ENCODE measurements around the gene BLOC1S3. TPM values are rescaled to one million over a fixed set of nuclear protein-coding genes. Genes with fewer than 3 reads are reported as not detected.
A peak's percentile ranks its signal among the peaks of the same experiment; 100 is the strongest.

Gene BLOC1S3
- total RNA-seq, 2 donors from 2014 or later, result 15.4 to 20.5 TPM

DNA sequence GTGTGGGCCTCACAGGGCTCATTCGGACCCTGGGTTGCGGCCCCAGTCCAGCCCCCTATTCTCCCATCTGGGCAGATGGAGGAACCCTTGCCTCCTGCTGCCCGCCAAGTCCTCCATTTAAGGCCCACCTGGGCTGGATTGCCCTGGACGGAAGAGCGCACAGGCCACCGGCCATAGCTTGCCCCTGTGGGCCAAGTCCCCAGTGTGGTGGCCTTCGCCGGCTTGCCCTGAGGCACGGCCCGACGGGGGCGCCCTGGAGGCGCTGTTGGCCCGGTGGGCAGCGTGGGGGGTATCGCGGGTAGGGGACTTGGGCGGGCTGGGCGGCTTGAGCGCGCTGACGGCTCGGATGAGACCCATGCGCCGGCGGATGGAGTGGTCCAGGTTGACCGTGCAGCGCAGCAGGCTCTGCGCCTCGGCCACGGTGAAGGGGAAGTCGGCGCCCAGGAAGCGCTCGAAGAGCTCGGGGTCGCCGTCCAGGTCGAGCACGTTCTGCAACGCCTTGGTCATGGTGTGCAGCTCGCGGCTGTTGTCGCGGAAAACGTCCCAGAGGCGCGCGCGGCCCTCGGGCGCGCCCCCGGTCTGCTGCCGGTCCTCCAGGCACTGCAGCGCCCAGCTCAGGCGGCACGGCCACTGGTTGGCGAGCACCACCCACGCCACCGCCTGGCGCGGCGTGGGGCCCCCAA is 26.6 kb upstream of the BLOC1S3 start:
- Mint-ChIP-seq H3K4me1 (ENCODE audit: low read depth in 2 of 2) (peaks cover 11 to 14% of the 10 kb centered on the region in 2 donors), H3K27me3 (peaks cover 0 to 11% of the 10 kb centered on the region in 2 donors), H3K9me3 (no peaks in the 10 kb centered on the region), H3K36me3 (no peaks in the 10 kb centered on the region), H3K27ac (no peak overlapping the region), H3K4me3 (peak overlapping the region; percentile 73)
- ATAC-seq (no peak), DNase-seq (ENCODE audit: low spot score) (no peak)

DNA sequence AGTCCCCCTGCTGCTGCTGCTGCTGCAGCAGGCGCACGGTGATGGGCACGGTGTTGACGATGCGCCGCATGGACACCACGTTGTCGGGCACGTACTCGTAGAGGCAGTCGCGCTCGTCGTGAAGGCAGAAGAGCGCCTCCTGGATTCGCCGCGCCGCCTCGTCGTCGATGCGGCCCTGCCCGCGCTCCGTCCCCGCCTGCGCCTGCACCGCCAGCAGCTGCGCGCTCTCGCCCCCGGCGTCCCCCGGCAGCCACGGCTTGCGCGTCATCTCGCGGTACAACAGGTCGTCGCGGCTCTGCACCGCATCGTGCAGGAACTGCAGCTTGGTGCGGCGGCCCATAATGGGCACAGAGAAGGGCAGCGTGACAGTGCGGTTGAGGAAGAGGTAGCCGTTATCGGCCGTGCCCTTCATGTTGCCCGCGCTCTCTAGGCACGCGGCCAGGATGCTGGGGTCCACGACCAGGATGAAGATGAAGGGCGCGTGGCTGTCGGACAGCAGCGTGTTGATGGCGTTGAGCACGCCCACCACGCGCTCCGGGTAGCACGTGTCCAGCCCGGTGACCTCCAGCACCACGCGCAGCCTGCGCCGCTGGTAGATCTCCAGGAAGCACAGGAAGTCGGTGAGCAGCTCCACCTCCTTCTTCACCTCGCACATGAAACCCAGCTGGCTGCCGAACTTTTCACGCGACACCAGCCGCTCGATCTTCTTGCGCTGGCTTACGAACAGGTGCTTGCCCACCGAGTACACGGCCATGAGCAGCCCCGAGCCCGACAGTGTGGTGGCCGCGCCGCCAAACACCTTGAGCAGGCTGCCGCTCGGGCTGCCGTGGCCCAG is 25.9 kb upstream of the BLOC1S3 start:
- Mint-ChIP-seq H3K4me1 (ENCODE audit: low read depth in 2 of 2) (peaks cover 11 to 14% of the 10 kb centered on the region in 2 donors), H3K27ac (peak overlapping the region in 1 of 2 donors; percentile 41), H3K9me3 (no peaks in the 10 kb centered on the region), H3K36me3 (no peaks in the 10 kb centered on the region), H3K27me3 (peaks cover 0 to 15% of the 10 kb centered on the region in 2 donors), H3K4me3 (peak overlapping the region; percentile 73)
- DNase-seq (ENCODE audit: low spot score) (no peak), ATAC-seq (peak; percentile 73 to 74)

DNA sequence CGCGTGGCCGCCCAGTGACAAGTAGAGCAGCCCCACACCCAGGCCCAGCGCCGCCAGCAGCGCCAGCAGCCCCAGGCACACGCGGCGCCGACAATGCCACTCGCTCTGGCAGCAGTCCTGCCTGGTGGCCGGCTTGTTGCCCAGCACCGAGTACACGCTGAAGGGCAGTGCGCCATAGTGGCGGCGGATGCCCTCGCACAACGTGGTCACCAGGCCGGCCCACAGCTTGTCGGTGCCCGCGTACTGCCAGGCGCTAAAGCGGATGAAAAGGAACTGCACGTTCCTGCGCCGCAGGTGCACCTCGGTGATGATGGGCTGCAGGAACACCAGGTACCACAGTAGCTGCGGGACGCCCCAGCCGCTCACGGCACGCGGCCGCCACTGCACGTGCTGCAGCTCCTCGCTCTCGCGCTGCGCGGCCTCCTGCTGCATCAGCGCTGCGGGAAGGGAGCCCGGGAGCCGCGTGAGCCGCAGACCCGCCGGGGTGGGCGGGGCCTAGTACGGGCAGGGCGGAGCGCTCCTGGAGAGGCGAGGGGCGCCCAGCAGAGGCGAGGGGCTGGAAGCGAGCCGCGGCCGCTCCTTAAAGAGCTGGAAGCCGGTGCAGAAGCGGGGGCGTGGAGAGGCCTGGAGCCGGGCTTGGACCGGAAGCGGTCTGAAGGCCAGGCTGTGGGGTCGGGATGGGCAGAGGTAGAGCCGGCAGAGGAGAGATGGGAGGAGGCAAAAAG is 25.1 kb upstream of the BLOC1S3 start:
- Mint-ChIP-seq H3K27ac (no peak overlapping the region), H3K27me3 (peaks cover 6 to 19% of the 10 kb centered on the region in 2 donors), H3K4me3 (peak overlapping the region; percentile 73), H3K36me3 (no peaks in the 10 kb centered on the region), H3K9me3 (no peaks in the 10 kb centered on the region), H3K4me1 (ENCODE audit: low read depth in 2 of 2) (peaks cover 11 to 19% of the 10 kb centered on the region in 2 donors)
- DNase-seq (ENCODE audit: low spot score), result no peak
- ATAC-seq, result peak; percentile 20 to 25

DNA sequence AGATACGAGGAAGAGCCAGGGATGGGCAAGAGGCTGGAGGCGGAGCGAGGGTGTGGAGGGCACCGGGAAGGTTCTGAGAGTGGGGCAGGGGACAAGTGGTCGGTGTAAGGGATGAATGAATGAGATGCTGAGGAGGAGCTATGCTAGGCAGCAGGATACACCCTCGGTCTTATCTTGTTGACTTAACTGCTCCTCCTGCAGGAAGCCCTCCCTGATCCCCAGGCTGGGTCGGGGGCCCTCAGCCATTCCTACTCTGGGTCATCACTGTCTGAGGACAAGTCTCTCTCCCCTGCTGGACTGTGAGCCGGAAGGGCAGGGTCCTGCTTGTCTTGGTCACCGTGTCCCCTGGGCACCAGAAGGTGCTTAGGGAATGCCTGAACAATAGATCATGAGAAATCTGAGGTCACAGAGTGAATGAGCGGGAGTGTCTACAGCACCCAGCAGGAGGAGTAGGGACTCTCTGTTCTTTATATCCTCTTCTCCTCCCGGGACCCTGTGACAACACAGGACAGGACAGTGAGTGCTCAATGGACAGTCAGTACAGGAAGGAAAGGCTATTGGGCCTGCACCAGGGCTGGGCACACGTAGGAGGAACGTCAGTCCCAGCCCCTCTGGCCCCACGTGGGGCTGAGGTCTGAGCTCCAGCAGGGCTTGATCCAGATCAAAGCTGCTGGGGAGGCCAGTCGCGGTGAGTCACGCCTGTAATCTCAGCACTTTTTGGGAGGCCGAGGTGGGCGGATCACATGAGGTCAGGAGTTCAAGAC is 24.3 kb upstream of the BLOC1S3 start:
- DNase-seq (ENCODE audit: low spot score), result no peak
- no peak for ATAC-seq
- H3K4me1 Mint-ChIP-seq (ENCODE audit: low read depth in 2 of 2), result peaks cover 11 to 19% of the 10 kb centered on the region in 2 donors
- peak overlapping the region; percentile 44 for H3K4me3 Mint-ChIP-seq
- H3K27me3 Mint-ChIP-seq, result peaks cover 6 to 19% of the 10 kb centered on the region in 2 donors
- no peaks in the 10 kb centered on the region for H3K9me3 Mint-ChIP-seq
- H3K27ac Mint-ChIP-seq, result no peak overlapping the region
- no peaks in the 10 kb centered on the region for H3K36me3 Mint-ChIP-seq

DNA sequence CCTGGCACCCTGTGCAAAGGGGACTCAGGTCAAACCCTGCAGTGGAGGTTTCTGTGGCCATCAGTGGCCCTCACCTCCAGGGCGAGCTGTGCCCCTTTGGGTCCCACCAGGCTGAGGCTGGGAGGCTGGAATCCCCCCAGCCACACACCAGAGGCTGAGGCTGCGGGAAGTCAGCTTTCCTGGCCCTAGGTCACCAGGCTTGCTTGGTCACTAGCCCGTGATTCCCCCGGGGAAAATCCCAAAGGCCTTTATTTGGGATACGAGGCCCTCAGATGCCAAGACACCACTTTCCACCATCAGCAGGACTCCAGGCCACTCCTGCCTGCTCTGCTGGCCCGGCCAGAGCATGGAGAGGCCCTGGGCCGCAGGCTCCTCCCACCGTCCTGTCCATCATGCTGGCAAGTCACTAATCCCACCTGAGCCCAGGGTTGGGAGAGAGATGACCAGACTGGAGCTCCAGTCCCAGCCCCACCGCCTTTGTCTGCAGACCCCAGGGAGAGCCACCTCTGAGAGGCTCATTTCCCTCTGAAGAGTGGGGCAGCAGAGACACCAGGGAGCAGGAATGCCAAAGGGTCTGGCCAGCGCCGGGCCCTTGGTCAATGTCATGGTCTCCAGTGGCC is 22.5 kb upstream of the BLOC1S3 start:
- H3K36me3 Mint-ChIP-seq, result no peaks in the 10 kb centered on the region
- peaks cover 16 to 19% of the 10 kb centered on the region in 2 donors for H3K27me3 Mint-ChIP-seq
- ATAC-seq (no peak), DNase-seq (ENCODE audit: low spot score) (no peak)
- no peak overlapping the region for H3K4me3 Mint-ChIP-seq
- H3K27ac Mint-ChIP-seq, result no peak overlapping the region
- H3K9me3 Mint-ChIP-seq, result no peaks in the 10 kb centered on the region
- peaks cover 17 to 19% of the 10 kb centered on the region in 2 donors for H3K4me1 Mint-ChIP-seq (ENCODE audit: low read depth in 2 of 2)

DNA sequence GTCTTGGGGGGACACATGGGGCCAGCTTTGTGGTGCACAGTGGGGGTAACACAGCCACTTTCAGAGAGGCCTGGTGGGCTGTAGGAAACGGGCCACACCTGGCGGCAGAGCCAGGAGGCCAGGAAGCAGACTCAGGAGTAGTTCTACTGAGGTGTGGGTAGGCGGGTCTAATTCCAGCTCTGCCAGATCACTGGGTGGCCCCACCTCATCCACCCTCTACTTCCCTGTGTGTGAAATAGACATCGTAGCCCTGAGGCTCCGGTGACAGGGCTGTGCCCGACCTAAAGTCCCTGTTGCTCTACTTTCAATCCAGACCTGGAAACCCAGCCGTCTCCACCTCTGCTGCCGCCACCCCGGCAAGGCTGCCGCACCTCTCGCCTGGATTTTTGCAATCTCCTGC is 21.8 kb upstream of the BLOC1S3 start:
- no peaks in the 10 kb centered on the region for H3K36me3 Mint-ChIP-seq

DNA sequence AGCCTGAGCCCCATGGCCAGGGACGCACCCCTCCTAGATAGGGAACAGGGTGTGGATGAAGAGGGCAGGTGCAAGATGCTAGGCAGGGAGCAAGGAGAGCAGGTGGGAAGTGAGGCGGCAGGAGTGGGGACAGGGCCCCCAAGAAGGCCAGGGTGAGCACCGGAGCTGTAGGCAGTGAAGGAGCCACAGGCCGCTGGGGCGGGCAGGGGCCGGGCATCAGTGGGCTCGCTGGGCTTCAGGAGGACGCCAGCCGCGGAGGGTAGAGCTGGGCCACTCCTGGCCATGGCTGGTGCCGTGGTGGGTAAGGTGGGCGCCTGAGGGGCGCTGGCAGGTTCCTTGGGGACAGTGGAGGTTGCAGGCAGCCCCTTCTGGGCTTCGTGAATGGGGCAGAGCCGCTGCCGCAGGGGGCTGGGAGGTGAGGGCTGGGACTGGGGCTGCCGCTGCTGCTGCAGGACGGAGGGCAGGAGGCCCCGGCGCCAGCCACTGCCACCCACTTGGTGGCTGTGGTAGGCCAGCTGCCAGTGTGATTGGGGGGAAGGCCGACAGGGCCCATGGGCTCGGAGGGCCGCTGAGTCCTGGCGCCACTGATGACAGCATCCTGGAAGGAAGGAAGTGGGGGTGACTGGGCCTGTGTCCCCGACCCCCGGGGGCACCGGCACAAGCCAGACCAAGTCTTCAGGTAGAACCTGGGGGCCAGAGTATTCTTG is 19.9 kb upstream of the BLOC1S3 start:
- Mint-ChIP-seq H3K4me3 (no peak overlapping the region), H3K36me3 (no peaks in the 10 kb centered on the region), H3K27me3 (peaks cover 16% of the 10 kb centered on the region in 2 donors), H3K4me1 (ENCODE audit: low read depth in 2 of 2) (peaks cover 13 to 15% of the 10 kb centered on the region in 2 donors), H3K27ac (no peak overlapping the region), H3K9me3 (no peaks in the 10 kb centered on the region)
- DNase-seq (ENCODE audit: low spot score) (no peak), ATAC-seq (no peak)

More for the DNA sequence above, 21.8 kb upstream of the BLOC1S3 start:
- no peak for ATAC-seq
- H3K27ac Mint-ChIP-seq, result no peak overlapping the region
- peaks cover 16 to 19% of the 10 kb centered on the region in 2 donors for H3K27me3 Mint-ChIP-seq
- DNase-seq (ENCODE audit: low spot score), result no peak
- no peak overlapping the region for H3K4me3 Mint-ChIP-seq
- no peaks in the 10 kb centered on the region for H3K9me3 Mint-ChIP-seq
- peaks cover 17 to 19% of the 10 kb centered on the region in 2 donors for H3K4me1 Mint-ChIP-seq (ENCODE audit: low read depth in 2 of 2)

DNA sequence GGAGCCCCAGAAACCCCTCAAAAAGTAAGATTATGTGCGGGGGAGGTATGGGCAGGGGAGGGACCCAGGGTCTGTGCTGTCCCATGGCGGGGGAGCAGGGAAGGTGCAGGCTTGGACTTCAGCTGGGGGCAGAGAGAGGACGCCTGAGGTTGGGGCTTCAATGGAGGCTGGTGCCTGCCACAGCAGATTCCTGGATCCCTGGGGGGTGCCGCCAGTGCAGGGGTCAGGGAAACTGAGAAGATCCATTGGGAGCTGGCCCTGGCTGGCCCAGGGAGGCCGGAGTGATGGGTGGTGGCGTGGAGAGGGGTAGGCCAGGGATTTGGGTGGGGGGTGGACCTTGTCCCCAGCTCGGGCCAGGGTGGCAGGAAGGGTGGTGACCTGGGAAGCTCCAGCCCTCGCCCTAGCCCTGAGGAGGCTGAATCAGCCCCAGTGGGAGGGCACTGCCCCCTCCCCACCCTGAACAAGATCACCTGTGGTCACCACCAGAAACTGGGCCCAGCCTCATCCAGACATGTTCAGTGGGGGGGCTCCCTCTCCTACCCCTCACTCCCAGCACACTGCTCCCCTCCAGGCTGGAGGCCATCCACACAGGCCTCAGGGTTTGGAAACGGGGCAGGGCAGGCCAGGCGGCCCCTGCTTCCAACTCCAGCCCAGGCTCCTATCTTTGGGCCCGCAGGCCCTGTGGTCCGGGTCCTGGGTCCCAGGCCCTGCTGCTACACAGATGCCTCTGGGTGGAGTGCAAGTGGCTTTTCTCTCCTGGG is 19.2 kb upstream of the BLOC1S3 start:
- peaks cover 7 to 14% of the 10 kb centered on the region in 2 donors for H3K4me1 Mint-ChIP-seq (ENCODE audit: low read depth in 2 of 2)
- no peak for ATAC-seq
- H3K27ac Mint-ChIP-seq, result no peak overlapping the region
- no peaks in the 10 kb centered on the region for H3K9me3 Mint-ChIP-seq
- DNase-seq (ENCODE audit: low spot score), result no peak
- no peak overlapping the region for H3K4me3 Mint-ChIP-seq
- no peaks in the 10 kb centered on the region for H3K36me3 Mint-ChIP-seq
- peaks cover 10 to 16% of the 10 kb centered on the region in 2 donors for H3K27me3 Mint-ChIP-seq

DNA sequence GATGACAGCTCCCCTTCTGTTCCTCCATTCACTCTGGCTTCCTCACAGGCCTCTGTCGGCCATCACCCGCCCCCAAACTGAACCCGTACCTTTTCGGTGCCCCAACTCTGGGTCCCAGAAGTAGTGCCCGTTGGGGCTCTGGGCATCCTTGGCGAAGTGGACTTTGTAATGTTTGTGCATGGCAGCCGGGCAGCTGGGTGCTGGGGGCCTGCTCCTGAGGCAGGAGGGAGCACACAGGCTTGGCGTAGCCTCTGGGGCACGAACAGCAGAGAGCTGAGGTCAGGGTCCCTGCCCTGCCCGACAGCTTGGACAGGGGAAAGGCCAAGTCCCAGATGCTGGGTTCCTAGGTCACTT is 18.6 kb upstream of the BLOC1S3 start:
- H3K4me1 Mint-ChIP-seq (ENCODE audit: low read depth in 2 of 2), result peaks cover 6 to 17% of the 10 kb centered on the region in 2 donors
- no peak overlapping the region for H3K27ac Mint-ChIP-seq

DNA sequence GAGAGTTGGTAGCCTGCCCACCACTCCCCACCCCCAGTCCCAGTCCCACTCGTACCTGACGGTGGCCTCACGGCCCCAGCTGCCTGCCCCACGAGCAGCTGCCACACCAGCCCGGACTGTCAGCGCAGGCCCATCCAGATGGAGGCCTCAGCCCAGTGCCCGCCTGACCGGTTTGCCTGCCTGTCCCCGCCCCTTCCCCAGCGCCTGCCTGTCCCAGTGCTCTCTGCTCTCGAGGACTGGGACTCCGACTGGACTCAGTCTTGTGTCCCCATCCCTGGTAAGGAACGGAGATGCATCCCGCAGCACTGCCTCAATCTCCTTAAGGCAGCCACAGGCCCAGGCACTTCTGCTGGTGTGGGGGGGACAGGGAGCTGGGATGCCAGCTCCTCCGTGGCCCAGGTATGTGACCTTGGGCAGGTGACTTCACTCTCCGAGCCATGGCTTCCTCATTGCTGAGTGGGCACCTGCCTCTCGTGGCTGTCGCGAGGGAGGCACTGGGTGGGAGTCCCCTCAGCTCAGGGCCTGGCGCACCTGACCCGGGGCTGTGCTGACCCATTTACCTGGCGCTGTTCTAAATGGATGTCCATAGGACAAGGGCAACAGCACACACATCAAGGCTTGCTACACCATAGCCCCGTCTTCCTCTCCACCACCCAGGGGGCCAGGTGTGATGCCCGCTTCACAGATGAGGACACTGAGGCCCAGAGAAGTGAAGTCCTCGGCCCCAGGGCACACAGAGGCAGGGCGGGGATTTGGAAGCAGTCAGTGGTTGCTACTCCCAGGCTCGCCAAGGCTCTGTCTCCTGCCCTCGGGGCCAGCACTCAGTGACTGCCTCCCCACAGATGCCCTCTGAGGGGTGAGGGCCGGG is 17.5 kb upstream of the BLOC1S3 start, which contains the start of gene NKPD1:
TSS of gene NKPD1 (minus strand) at position 113 of the 868 bp plus-strand sequence. CDS start 832 bp downstream, outside the sequence.
- H3K27me3 Mint-ChIP-seq, result peaks cover 7 to 16% of the 10 kb centered on the region in 2 donors
- H3K27ac Mint-ChIP-seq, result no peak within 1 kb of the TSS
- ATAC-seq (no peak), DNase-seq (ENCODE audit: low spot score) (no peak)
- H3K36me3 Mint-ChIP-seq, result no peaks in the 10 kb centered on the region
- H3K9me3 Mint-ChIP-seq, result no peaks in the 10 kb centered on the region
- no peak within 1 kb of the TSS for H3K4me3 Mint-ChIP-seq
- H3K4me1 Mint-ChIP-seq (ENCODE audit: low read depth in 2 of 2), result peaks cover 6 to 21% of the 10 kb centered on the region in 2 donors

More for the DNA sequence above, 18.6 kb upstream of the BLOC1S3 start:
- H3K9me3 Mint-ChIP-seq, result no peaks in the 10 kb centered on the region
- H3K27me3 Mint-ChIP-seq, result peaks cover 9 to 16% of the 10 kb centered on the region in 2 donors
- ATAC-seq (no peak), DNase-seq (ENCODE audit: low spot score) (no peak)
- H3K4me3 Mint-ChIP-seq, result no peak overlapping the region
- H3K36me3 Mint-ChIP-seq, result no peaks in the 10 kb centered on the region
